Ovary (tissue), 1 donor: Measurements from ENCODE around the gene TEKT1.

Source experiments
- EP300 ChIP-seq: sonication (generic); formaldehyde crosslinking; IDR thresholded peaks from one replicate; pipeline ENCODE4 v1.6.1; 2017; ENCODE audit warnings: antibody characterized with exemption
- POLR2A ChIP-seq: fragments of 450-650 bp; IDR thresholded peaks from one replicate; pipeline ENCODE4 v1.6.1; 2017; ENCODE audit warnings: antibody characterized with exemption, mild to moderate bottlenecking, moderate library complexity

DNA sequence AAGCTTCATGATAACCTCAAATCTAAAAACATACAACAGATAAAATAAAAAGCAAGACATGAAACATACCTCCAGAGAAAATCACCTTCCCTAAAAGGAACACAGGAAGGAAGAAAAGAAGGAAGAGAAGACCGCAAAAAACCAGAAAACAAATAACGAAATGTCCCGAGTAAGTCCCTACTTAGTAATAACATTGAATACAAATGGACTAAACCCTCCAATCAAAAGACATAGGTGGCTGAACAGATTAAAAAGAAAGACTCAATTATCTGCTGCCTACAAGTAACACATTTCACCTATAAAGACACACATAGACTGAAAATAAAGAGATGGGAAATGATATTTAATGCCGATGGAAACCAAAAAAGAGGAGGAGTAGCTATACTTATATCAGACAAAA, 49.3 kb downstream of the TEKT1 start:
- TF ChIP-seq EP300, result no peak
- no peak for TF ChIP-seq POLR2A
